C4-2B (cell line): Measurements from ENCODE around the gene METTL3.

Experiments
- CTCF ChIP-seq: fragments of 450-650 bp; conservative IDR thresholded peaks from 2 replicates; pipeline ENCODE4 v1.5.1; 2017; ENCODE audit warnings: mild to moderate bottlenecking
- ZFX ChIP-seq: fragments of 450-650 bp; IDR thresholded peaks from 2 replicates; pipeline ENCODE4 v1.6.1; 2017

- TF ChIP-seq CTCF (peak; percentile 94), ZFX (0 out of 2 replicates have a peak, but pooled peaks have one; percentile 10)
Observed at GRCh38 chr14:21476925-21477681, 34.0 kb downstream of the METTL3 start, which contains the start of the genes RAB2B and TOX4.
